Panc1 (cell line): Measurements from ENCODE around the gene IL17C. TPM values are rescaled to one million over a fixed set of nuclear protein-coding genes. Genes with fewer than 3 reads are reported as not detected.

ENCODE experiments used
- ATAC-seq: fragments of 200-7000 bp; cut with Tn5 transposase; 2 replicates; pipeline ENCODE4 v1.9.1; 2020; ENCODE audit warnings: mild to moderate bottlenecking, moderate library complexity
- BruUV-seq: library from RNA; stranded (reverse); fragments of 400-500 nt; replicated peaks from 2 replicates; lab custom pipeline; 2021; lab: Mats Ljungman, UMichigan
- CTCF ChIA-PET: fragments of 300-600 bp; sonication (Branson Sonifier 250); formaldehyde crosslinking; loops from one replicate; lab custom pipeline; 2022; ENCODE audit warnings: antibody characterized with exemption; lab: Charles Lee
- POLR2A ChIA-PET: fragments of 300-600 bp; sonication (Branson Sonifier 250); formaldehyde crosslinking; loops from one replicate; lab custom pipeline; 2022; ENCODE audit warnings: antibody characterized with exemption; lab: Charles Lee
- DNase-seq: peaks from one replicate; pipeline ENCODE4 v3.0.0-alpha.2; 2010; ENCODE audit warnings: low read depth, low spot score
- H3K27ac ChIP-seq: 2 replicates; pipeline ENCODE4 v1.5.1; 2011; ENCODE audit warnings: mild to moderate bottlenecking, low read length, inconsistent platforms
- H3K27me3 ChIP-seq: fragments of 200-500 bp; sonication (Bioruptor generic); 2 replicates; pipeline ENCODE4 v1.6.0; 2014; ENCODE audit warnings: low read length, inconsistent platforms; ENCODE audit not compliant: control insufficient read depth, insufficient read depth
- H3K36me3 ChIP-seq: fragments of 200-500 bp; sonication (Bioruptor generic); 2 replicates; pipeline ENCODE4 v1.5.1; 2014; ENCODE audit warnings: inconsistent platforms, mild to moderate bottlenecking, low read length, moderate library complexity; ENCODE audit not compliant: control insufficient read depth, insufficient read depth
- H3K4me1 ChIP-seq: 2 replicates; pipeline ENCODE4 v1.5.1; 2011; ENCODE audit warnings: inconsistent platforms, mild to moderate bottlenecking, low read length, moderate library complexity; ENCODE audit not compliant: control insufficient read depth, insufficient read depth
- H3K4me3 ChIP-seq, 2 experiments: 2 replicates each; pipeline ENCODE4 v1.5.1; 2011 to 2012; ENCODE audit warnings: low read depth in 2 of 2, low read length in 2 of 2, mild to moderate bottlenecking in 2 of 2, inconsistent platforms in 1 of 2, moderate library complexity in 1 of 2
- H3K9me3 ChIP-seq: fragments of 200-500 bp; sonication (Bioruptor generic); 2 replicates; pipeline ENCODE4 v1.5.1; 2014; ENCODE audit warnings: low read depth, mild to moderate bottlenecking, inconsistent platforms, low read length, moderate library complexity; ENCODE audit not compliant: control insufficient read depth, insufficient read depth
- CTCF ChIP-seq: fragments of 450-650 bp; IDR thresholded peaks from 2 replicates; pipeline ENCODE4 v1.5.1; 2017; ENCODE audit warnings: mild to moderate bottlenecking
- POLR2AphosphoS5 ChIP-seq: IDR thresholded peaks from 2 replicates; pipeline ENCODE4 v1.6.1; 2012; ENCODE audit warnings: mild to moderate bottlenecking, low read depth, low read length, moderate library complexity
- REST ChIP-seq, 2 experiments: IDR thresholded peaks; 2 replicates each; pipeline ENCODE4 v1.6.1; 2011 to 2012; ENCODE audit warnings: low read depth in 2 of 2, control low read depth in 1 of 2, low read length in 1 of 2, mild to moderate bottlenecking in 1 of 2, moderate library complexity in 1 of 2; ENCODE audit not compliant: insufficient read depth in 1 of 2
- SIN3A ChIP-seq: IDR thresholded peaks from 2 replicates; pipeline ENCODE4 v1.6.1; 2012; ENCODE audit warnings: low read depth, mild to moderate bottlenecking, low read length, moderate library complexity, borderline replicate concordance; ENCODE audit not compliant: insufficient read depth
- TCF7L2 ChIP-seq: IDR thresholded peaks from 2 replicates; pipeline ENCODE4 v1.6.1; 2011; ENCODE audit warnings: mild to moderate bottlenecking, low read depth, low read length, inconsistent platforms
- in situ Hi-C: cut with HindIII; loops from 2 replicates; pipeline ENCODE4 v1.10.0; 2016; ENCODE audit warnings: low sequenced_read_pairs, low pct_unique_long_range_greater_than_20kb
- intact Hi-C: fragments of 100-400 bp; cut with micrococcal nuclease; formaldehyde crosslinking; loops from one replicate; pipeline ENCODE4 v1.10.0; 2022; ENCODE audit not compliant: unreplicated experiment
- total RNA-seq: library from RNA; stranded (reverse); gene quantifications from one replicate; pipeline ENCODE4 v1.2.1, GENCODE V29; 2021; ENCODE audit not compliant: unreplicated experiment

IL17C gene
- total RNA-seq, 1 experiment from 2014 or later, result not detected

DNA sequence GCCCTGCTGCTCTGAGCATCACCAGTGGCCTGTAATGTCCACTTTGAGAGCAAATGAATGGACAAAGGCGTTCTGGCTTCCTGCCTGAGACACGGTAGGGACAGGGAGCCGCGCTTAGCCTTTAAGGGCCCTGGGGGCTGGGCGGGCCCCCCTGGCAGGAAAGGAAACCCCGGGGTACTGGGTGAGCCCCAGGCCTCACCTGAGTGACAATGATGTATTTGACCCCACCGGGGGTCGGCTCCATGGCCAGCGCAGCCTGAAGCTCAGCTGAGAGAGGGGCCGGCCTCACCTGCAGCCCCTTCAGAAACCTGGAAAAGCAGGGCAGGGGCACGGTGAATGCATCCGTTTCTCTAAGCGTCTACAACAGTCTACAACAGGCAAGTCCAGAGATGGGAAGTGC is 14.7 kb downstream of the IL17C start:
- Histone ChIP-seq H3K4me1 (peaks cover 14% of the 10 kb centered on the region), H3K27me3 (no peaks in the 10 kb centered on the region), H3K4me3 (no peak overlapping the region), H3K27ac (no peak overlapping the region), H3K36me3 (peaks cover 6% of the 10 kb centered on the region; the same call in 1 of the 2 replicates), H3K9me3 (no peaks in the 10 kb centered on the region)
- TF ChIP-seq REST (IDR thresholded peaks at IDR 0.05; ENCODE audit: insufficient read depth in 1 of 2, low read depth in 2 of 2, low read length in 1 of 2) (no peak), TCF7L2 (no peak), CTCF (no peak)
- ChIA-PET CTCF (no interaction called here), POLR2A (no interaction called here)
- no TSS peak for BruUV-seq
- ATAC-seq (no peak), DNase-seq (no peak)
- intact Hi-C loops, result no loop called here
- in situ Hi-C loops, result no loop called here

DNA sequence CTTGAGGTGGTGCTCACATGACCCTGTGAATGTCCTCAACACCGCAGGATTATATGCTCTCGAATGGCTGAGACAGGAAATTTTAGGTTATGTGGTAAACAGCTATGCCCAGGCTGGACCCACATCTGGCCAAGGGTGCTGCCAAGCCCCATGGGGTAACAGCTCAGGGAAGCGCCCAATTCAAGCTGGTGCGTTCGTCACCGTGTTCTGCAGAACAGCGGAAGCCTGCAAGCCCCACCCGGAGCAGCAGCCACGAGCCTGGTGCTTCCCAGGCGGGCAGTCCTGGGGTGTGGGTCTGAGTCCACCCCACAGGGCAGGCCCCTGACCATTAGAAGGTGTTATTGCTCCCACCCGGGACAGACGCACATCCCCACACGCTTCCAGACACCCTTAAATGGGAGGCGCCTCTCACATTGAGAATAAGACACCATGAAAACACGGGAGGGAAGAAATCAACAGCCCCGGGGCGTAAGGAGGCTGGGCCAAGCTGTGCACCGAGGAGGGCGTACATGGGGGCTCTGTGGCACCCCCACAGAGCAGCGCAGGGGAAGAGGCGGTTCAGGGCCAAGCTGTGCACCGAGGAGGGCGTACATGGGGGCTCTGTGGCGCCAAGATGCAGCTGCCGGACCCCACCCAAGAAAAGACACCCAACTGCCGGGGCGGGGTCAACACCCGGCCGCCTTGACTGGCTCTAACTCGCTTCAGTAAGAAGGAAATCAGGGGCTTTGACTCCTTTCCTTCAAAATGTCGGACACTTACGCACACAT is 15.4 kb downstream of the IL17C start:
- H3K4me3 ChIP-seq, result no peak overlapping the region
- H3K9me3 ChIP-seq, result no peaks in the 10 kb centered on the region
- no peak for ATAC-seq

More for the DNA sequence above, 15.4 kb downstream of the IL17C start:
- intact Hi-C loops (no loop called here), in situ Hi-C loops (no loop called here)
- no peak for TF ChIP-seq REST (IDR thresholded peaks at IDR 0.05; ENCODE audit: insufficient read depth in 1 of 2, low read depth in 2 of 2, low read length in 1 of 2)
- TF ChIP-seq POLR2AphosphoS5, result no peak
- TF ChIP-seq SIN3A, result no peak
- TF ChIP-seq CTCF, result no peak
- TF ChIP-seq TCF7L2, result no peak
- no TSS peak for BruUV-seq
- ChIA-PET POLR2A (no interaction called here), CTCF (no interaction called here)
- H3K4me1 ChIP-seq, result peaks cover 14% of the 10 kb centered on the region
- no peaks in the 10 kb centered on the region for H3K27me3 ChIP-seq
- peaks cover 6% of the 10 kb centered on the region; the same call in 1 of the 2 replicates for H3K36me3 ChIP-seq
- DNase-seq, result no peak
- H3K27ac ChIP-seq, result no peak overlapping the region
